ENCODE measurements around the gene SPRY4. TPM values are rescaled to one million over a fixed set of nuclear protein-coding genes. Genes with fewer than 3 reads are reported as not detected.

The SPRY4 gene
- total and polyA plus RNA-seq, 2 of the 13 experiments (the other 11 are each of a cell fraction or from before 2014, with no cell fraction given): 8.9 to 17.8 TPM

GRCh38 chr5:142317173-142317572 is 7.6 kb downstream of the SPRY4 start:
- Histone ChIP-seq H3K4me3 (replicated peaks in 1 of 3; ENCODE audit: insufficient read depth in 1 of 3, low read depth in 2 of 3, low read length in 3 of 3) (no peak overlapping the region), H3K9ac (ENCODE audit: insufficient read depth, low read depth, low read length) (no peak overlapping the region), H3K36me3 (replicated peaks in 1 of 2; ENCODE audit: control insufficient read depth in 1 of 2, insufficient read depth in 2 of 2, low read length in 2 of 2) (peaks cover 34 to 64% of the 10 kb centered on the region in 2 experiments), H3K79me2 (ENCODE audit: insufficient read depth, low read length) (peaks cover 99% of the 10 kb centered on the region), H3K9me3 (ENCODE audit: low read length) (no peaks in the 10 kb centered on the region), H2AFZ (ENCODE audit: low read length) (no peak overlapping the region), H3K4me1 (ENCODE audit: insufficient read depth, low read length) (peaks cover 86% of the 10 kb centered on the region), H4K20me1 (ENCODE audit: insufficient read depth, low read length) (peaks cover 99% of the 10 kb centered on the region), H3K4me2 (ENCODE audit: low read depth, low read length) (no peak overlapping the region), H3K27me3 (ENCODE audit: control insufficient read depth in 1 of 2, insufficient read depth in 2 of 2, low read length in 2 of 2) (no peaks in the 10 kb centered on the region; a peak in 1 of 5 replicates), H3K27ac (ENCODE audit: extremely low read length, insufficient read depth, low read length) (no peak overlapping the region)
- FAIRE-seq (no peak), DNase-seq (ENCODE audit: low spot score) (no peak), ATAC-seq (no peak)
- no TSS peak for BruUV-seq (replicated peaks)
- 88% methylated on average over 5 of the region's 5 CpGs for WGBS (ENCODE audit: low lambda C conversion rate)
- in situ Hi-C loops (cut with HindIII; ENCODE audit: extremely low pct_ligation_motif_present, low pct_unique_long_range_greater_than_20kb): loop anchor here (25.0 kb wide), 1 partner anchor 155 kb away; no protein-coding TSS in a partner anchor
- ChIA-PET POLR2A (no interaction called here), CTCF (ENCODE audit: low intra/inter-chr PET ratio, low total read pairs) (interaction anchor here (2.3 kb wide), 1 partner anchor 231 kb away, joined by 11 read pairs; no protein-coding TSS in a partner anchor)
- intact Hi-C loops (cut with micrococcal nuclease; ENCODE audit: unreplicated experiment): no loop called here
- TF ChIP-seq ZNF343 (CRISPR knock-in tag; IDR thresholded peaks at IDR 0.05) (no peak), ZNF746 (CRISPR knock-in tag; IDR thresholded peaks at IDR 0.05) (no peak), ZBTB20 (CRISPR knock-in tag; IDR thresholded peaks at IDR 0.05; ENCODE audit: borderline replicate concordance, low read depth) (no peak), ZFP41 (CRISPR knock-in tag; IDR thresholded peaks at IDR 0.05; ENCODE audit: borderline replicate concordance) (no peak), KLF13 (CRISPR knock-in tag; IDR thresholded peaks at IDR 0.05) (no peak), FOXO1 (CRISPR knock-in tag; IDR thresholded peaks at IDR 0.05) (no peak), MED8 (CRISPR knock-in tag; IDR thresholded peaks at IDR 0.05; ENCODE audit: insufficient replicate concordance) (no peak), ZSCAN30 (CRISPR knock-in tag; IDR thresholded peaks at IDR 0.05) (no peak), PATZ1 (CRISPR knock-in tag; IDR thresholded peaks at IDR 0.05) (no peak), CBX2 (IDR thresholded peaks at IDR 0.05; ENCODE audit: low read depth, low read length) (no peak), CBX2 (CRISPR knock-in tag; IDR thresholded peaks at IDR 0.05; ENCODE audit: low read depth) (no peak)
- TF ChIP-seq, protein P1, sequence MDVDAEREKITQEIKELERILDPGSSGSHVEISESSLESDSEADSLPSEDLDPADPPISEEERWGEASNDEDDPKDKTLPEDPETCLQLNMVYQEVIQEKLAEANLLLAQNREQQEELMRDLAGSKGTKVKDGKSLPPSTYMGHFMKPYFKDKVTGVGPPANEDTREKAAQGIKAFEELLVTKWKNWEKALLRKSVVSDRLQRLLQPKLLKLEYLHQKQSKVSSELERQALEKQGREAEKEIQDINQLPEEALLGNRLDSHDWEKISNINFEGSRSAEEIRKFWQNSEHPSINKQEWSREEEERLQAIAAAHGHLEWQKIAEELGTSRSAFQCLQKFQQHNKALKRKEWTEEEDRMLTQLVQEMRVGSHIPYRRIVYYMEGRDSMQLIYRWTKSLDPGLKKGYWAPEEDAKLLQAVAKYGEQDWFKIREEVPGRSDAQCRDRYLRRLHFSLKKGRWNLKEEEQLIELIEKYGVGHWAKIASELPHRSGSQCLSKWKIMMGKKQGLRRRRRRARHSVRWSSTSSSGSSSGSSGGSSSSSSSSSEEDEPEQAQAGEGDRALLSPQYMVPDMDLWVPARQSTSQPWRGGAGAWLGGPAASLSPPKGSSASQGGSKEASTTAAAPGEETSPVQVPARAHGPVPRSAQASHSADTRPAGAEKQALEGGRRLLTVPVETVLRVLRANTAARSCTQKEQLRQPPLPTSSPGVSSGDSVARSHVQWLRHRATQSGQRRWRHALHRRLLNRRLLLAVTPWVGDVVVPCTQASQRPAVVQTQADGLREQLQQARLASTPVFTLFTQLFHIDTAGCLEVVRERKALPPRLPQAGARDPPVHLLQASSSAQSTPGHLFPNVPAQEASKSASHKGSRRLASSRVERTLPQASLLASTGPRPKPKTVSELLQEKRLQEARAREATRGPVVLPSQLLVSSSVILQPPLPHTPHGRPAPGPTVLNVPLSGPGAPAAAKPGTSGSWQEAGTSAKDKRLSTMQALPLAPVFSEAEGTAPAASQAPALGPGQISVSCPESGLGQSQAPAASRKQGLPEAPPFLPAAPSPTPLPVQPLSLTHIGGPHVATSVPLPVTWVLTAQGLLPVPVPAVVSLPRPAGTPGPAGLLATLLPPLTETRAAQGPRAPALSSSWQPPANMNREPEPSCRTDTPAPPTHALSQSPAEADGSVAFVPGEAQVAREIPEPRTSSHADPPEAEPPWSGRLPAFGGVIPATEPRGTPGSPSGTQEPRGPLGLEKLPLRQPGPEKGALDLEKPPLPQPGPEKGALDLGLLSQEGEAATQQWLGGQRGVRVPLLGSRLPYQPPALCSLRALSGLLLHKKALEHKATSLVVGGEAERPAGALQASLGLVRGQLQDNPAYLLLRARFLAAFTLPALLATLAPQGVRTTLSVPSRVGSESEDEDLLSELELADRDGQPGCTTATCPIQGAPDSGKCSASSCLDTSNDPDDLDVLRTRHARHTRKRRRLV (CRISPR knock-in tag; IDR thresholded peaks at IDR 0.05): no peak
- TF ChIP-seq, protein P2, sequence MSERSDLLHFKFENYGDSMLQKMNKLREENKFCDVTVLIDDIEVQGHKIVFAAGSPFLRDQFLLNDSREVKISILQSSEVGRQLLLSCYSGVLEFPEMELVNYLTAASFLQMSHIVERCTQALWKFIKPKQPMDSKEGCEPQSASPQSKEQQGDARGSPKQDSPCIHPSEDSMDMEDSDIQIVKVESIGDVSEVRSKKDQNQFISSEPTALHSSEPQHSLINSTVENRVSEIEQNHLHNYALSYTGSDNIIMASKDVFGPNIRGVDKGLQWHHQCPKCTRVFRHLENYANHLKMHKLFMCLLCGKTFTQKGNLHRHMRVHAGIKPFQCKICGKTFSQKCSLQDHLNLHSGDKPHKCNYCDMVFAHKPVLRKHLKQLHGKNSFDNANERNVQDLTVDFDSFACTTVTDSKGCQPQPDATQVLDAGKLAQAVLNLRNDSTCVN (CRISPR knock-in tag; IDR thresholded peaks at IDR 0.05; ENCODE audit: borderline replicate concordance): no peak
- TF ChIP-seq, protein P3, sequence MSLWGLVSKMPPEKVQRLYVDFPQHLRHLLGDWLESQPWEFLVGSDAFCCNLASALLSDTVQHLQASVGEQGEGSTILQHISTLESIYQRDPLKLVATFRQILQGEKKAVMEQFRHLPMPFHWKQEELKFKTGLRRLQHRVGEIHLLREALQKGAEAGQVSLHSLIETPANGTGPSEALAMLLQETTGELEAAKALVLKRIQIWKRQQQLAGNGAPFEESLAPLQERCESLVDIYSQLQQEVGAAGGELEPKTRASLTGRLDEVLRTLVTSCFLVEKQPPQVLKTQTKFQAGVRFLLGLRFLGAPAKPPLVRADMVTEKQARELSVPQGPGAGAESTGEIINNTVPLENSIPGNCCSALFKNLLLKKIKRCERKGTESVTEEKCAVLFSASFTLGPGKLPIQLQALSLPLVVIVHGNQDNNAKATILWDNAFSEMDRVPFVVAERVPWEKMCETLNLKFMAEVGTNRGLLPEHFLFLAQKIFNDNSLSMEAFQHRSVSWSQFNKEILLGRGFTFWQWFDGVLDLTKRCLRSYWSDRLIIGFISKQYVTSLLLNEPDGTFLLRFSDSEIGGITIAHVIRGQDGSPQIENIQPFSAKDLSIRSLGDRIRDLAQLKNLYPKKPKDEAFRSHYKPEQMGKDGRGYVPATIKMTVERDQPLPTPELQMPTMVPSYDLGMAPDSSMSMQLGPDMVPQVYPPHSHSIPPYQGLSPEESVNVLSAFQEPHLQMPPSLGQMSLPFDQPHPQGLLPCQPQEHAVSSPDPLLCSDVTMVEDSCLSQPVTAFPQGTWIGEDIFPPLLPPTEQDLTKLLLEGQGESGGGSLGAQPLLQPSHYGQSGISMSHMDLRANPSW (CRISPR knock-in tag; IDR thresholded peaks at IDR 0.05; ENCODE audit: borderline replicate concordance): no peak

All from HepG2 (cell line).